GM12878 (cell line): ENCODE results near the gene CEP120. TPM values are rescaled to one million over a fixed set of nuclear protein-coding genes. Genes with fewer than 3 reads are reported as not detected.

Source experiments
- ATAC-seq: fragments of 200-7000 bp; cut with Tn5 transposase; 3 replicates; pipeline ENCODE4 v1.9.1; 2020; ENCODE audit warnings: mild to moderate bottlenecking, moderate library complexity
- BruUV-seq: library from RNA; stranded (reverse); fragments of 400-500 nt; replicated peaks from 2 replicates; lab custom pipeline; 2021; lab: Mats Ljungman, UMichigan
- CTCF ChIA-PET: fragments of 300-600 bp; sonication (Branson Sonifier 250); formaldehyde crosslinking; extraction: SDS; loops from one replicate; lab custom pipeline; 2021; ENCODE audit warnings: inconsistent platforms; lab: Yijun Ruan, JAX
- POLR2A ChIA-PET: fragments of 350-600 bp; formaldehyde crosslinking; extraction: SDS; loops from one replicate; lab custom pipeline; 2021; ENCODE audit warnings: inconsistent platforms; lab: Charles Lee
- RAD21 ChIA-PET: fragments of 300-600 bp; sonication (Branson Sonifier 250); formaldehyde crosslinking; loops from one replicate; lab custom pipeline; 2023; ENCODE audit warnings: antibody characterized with exemption; ENCODE audit not compliant: unreplicated experiment; lab: Charles Lee
- SMC1A ChIA-PET: fragments of 300-600 bp; sonication (Branson Sonifier 250); formaldehyde crosslinking; loops from one replicate; lab custom pipeline; 2023; ENCODE audit not compliant: unreplicated experiment, uncharacterized antibody; lab: Charles Lee
- DNase-seq: peaks from one replicate; pipeline ENCODE4 v3.0.0-alpha.2; 2011; ENCODE audit warnings: low read depth, low spot score
- FAIRE-seq: peaks from 3 replicates; lab custom pipeline; 2011; peaks lifted over from hg19 to GRCh38; lab: Jason Lieb, UNC
- H2AFZ ChIP-seq: 2 replicates; pipeline ENCODE4 v1.6.0; 2011; ENCODE audit warnings: low read depth, low read length, control low read depth; ENCODE audit not compliant: control insufficient read depth
- H3K27ac ChIP-seq: 2 replicates; pipeline ENCODE4 v1.5.1; 2011; ENCODE audit warnings: control low read depth; ENCODE audit not compliant: control insufficient read depth, insufficient read depth
- H3K27me3 ChIP-seq, 2 experiments: replicated peaks in 1 of 2; 2 replicates each; pipeline versions ENCODE4 v1.6.0 to v1.6.1; 2011; ENCODE audit warnings: low read length in 1 of 2; ENCODE audit not compliant: control insufficient read depth in 2 of 2, insufficient read depth in 2 of 2
- H3K36me3 ChIP-seq, 2 experiments: 2 replicates each; pipeline ENCODE4 v1.5.1; 2011; ENCODE audit warnings: low read length in 1 of 2; ENCODE audit not compliant: control insufficient read depth in 2 of 2, insufficient read depth in 2 of 2
- H3K4me1 ChIP-seq: 2 replicates; pipeline ENCODE4 v1.6.1; 2011; ENCODE audit warnings: mild to moderate bottlenecking, low read length, moderate library complexity, mixed read lengths; ENCODE audit not compliant: control insufficient read depth, insufficient read depth
- H3K4me2 ChIP-seq: 2 replicates; pipeline ENCODE4 v1.6.0; 2011; ENCODE audit warnings: control low read depth; ENCODE audit not compliant: control insufficient read depth, insufficient read depth
- H3K4me3 ChIP-seq: fragments of 200-600 bp; sonication (generic); 2 replicates; pipeline ENCODE4 v1.5.1; 2016
- H3K79me2 ChIP-seq: 2 replicates; pipeline ENCODE4 v1.6.0; 2011; ENCODE audit warnings: low read length; ENCODE audit not compliant: control insufficient read depth, insufficient read depth
- H3K9ac ChIP-seq: 2 replicates; pipeline ENCODE4 v1.8.0; 2011; ENCODE audit warnings: low read length, control low read depth, mixed read lengths; ENCODE audit not compliant: control insufficient read depth, insufficient read depth
- H3K9me3 ChIP-seq: replicated peaks from 3 replicates; pipeline ENCODE4 v1.5.1; 2011; ENCODE audit warnings: mild to moderate bottlenecking, low read length; ENCODE audit not compliant: control insufficient read depth, insufficient read depth
- H4K20me1 ChIP-seq: 2 replicates; pipeline ENCODE4 v1.6.0; 2011; ENCODE audit not compliant: control insufficient read depth, insufficient read depth
- ATF7 ChIP-seq: fragments of 450-650 bp; IDR thresholded peaks from 2 replicates; pipeline ENCODE4 v1.6.1; 2016; ENCODE audit warnings: low read depth, mild to moderate bottlenecking
- CEBPB ChIP-seq, 2 experiments: fragments of 150-350 bp in 1 of 2; IDR thresholded peaks; 2 replicates each; pipeline ENCODE4 v1.6.1; 2012 to 2014; ENCODE audit warnings: low read depth in 2 of 2, low read length in 2 of 2, borderline replicate concordance in 1 of 2, inconsistent platforms in 1 of 2
- CEBPZ ChIP-seq: fragments of 150-350 bp; IDR thresholded peaks from 2 replicates; pipeline ENCODE4 v1.6.1; 2016; ENCODE audit warnings: low read depth, low read length
- CHD1 ChIP-seq: IDR thresholded peaks from 2 replicates; pipeline ENCODE4 v1.6.1; 2012; ENCODE audit warnings: low read depth, low read length, improper control_type of control experiment
- IKZF2 ChIP-seq, 2 experiments: fragments of 450-650 bp; IDR thresholded peaks; 2 replicates each; pipeline ENCODE4 v1.6.1; 2017; ENCODE audit warnings: mild to moderate bottlenecking in 2 of 2, moderate library complexity in 2 of 2
- JUNB ChIP-seq: IDR thresholded peaks from 2 replicates; pipeline ENCODE4 v1.6.1; 2016; ENCODE audit warnings: antibody characterized with exemption, mild to moderate bottlenecking
- MYB ChIP-seq: fragments of 150-350 bp; IDR thresholded peaks from 2 replicates; pipeline ENCODE4 v1.6.1; 2014; ENCODE audit warnings: mild to moderate bottlenecking, low read depth, low read length, borderline replicate concordance
- ZNF24 ChIP-seq: fragments of 450-650 bp; IDR thresholded peaks from 2 replicates; pipeline ENCODE4 v1.6.1; 2017; ENCODE audit warnings: antibody characterized with exemption, mild to moderate bottlenecking
- WGBS: methylation state at CpG from one replicate; pipeline ENCODE4 v1.1.6; 2016; ENCODE audit warnings: low lambda C conversion rate; ENCODE audit not compliant: insufficient replicate concordance, insufficient coverage; ENCODE audit errors: missing lambda C conversion rate; 5-methylcytosine and 5-hydroxymethylcytosine counted together
- in situ Hi-C: fragments of 300-500 bp; cut with MboI; formaldehyde crosslinking; loops from 9 replicates; pipeline ENCODE4 v1.14.3; 2018; ENCODE audit warnings: mixed read lengths
- intact Hi-C: fragments of 100-400 bp; cut with micrococcal nuclease; formaldehyde crosslinking; loops from one replicate; pipeline ENCODE4 v1.14.2; 2022; ENCODE audit not compliant: unreplicated experiment
- polyA plus RNA-seq, 11 experiments: library from polyadenylated mRNA; depleted of rRNA in 4 of 11; unstranded in 6 of 11; stranded (reverse) in 5 of 11; fragments of >200 nt; fragmentation: Nextera tagmentation in 4 of 11; fragmentation: Illumina TruSeq in 1 of 11; extraction: Ambion mirVana in 4 of 11; extraction: Trizol in 1 of 11; gene quantifications; 1 replicate in 1 of 11; 2 replicates in 10 of 11; pipeline versions ENCODE4 v1.2.1 to v1.2.3, GENCODE V29; 2011 to 2016; ENCODE audit warnings: inconsistent platforms in 2 of 11, missing spikeins in 2 of 11, low read depth in 1 of 11
- total RNA-seq, 4 experiments: library from RNA; depleted of rRNA in 3 of 4; stranded (reverse); fragments of >200 nt in 3 of 4; fragmentation: Illumina TruSeq in 1 of 4; extraction: Trizol in 1 of 4; gene quantifications; 2 replicates each; pipeline versions ENCODE4 v1.2.1 to v1.2.3, GENCODE V29; 2013 to 2021

The CEP120 gene
- total and polyA plus RNA-seq, 10 of the 15 experiments (the other 5 are each of a cell fraction or from before 2014, with no cell fraction given): 4.1 to 23.0 (median 13.1) TPM

DNA sequence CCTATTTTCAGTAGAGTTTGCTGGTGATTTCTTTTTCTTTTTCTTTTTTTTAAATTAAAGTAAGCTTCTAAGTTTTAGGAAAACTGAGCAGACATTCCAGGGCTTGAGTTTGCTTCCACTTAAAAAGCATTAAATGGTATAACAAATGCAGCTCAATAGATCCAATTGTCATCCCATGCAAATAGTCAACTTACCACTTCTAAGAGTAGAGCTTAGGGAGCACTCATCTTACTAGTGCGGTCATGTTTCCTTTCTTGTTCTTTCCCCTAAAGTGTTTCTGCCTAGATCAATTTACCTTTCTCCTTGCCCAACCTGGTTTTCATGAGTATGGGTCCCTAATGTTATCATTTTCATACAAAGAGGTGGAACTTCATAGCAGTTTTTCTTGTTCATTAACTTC is 13.0 kb upstream of the CEP120 start:
- 95% methylated on average over 1 of the region's 1 CpG for WGBS
- ChIA-PET SMC1A (interaction anchor here (1.1 to 1.7 kb wide), 3 partner anchors 13 to 170 kb away, joined by 3 to 5 read pairs (median 3); partner anchors contain the start of gene CEP120), CTCF (interaction anchor here (0.7 to 1.2 kb wide), 2 partner anchors 10 to 13 kb away, joined by 3 read pairs; no protein-coding TSS in a partner anchor), RAD21 (no interaction called here), POLR2A (interaction anchor here (1.3 kb wide), 1 partner anchor 14 kb away, joined by 11 read pairs; no protein-coding TSS in a partner anchor)
- Histone ChIP-seq H3K4me3 (no peak overlapping the region), H3K36me3 (no peaks in the 10 kb centered on the region), H3K9me3 (no peaks in the 10 kb centered on the region), H3K9ac (no peak overlapping the region), H3K4me2 (no peak overlapping the region), H3K27me3 (no peaks in the 10 kb centered on the region), H4K20me1 (no peaks in the 10 kb centered on the region), H3K27ac (no peak overlapping the region), H3K79me2 (no peaks in the 10 kb centered on the region), H3K4me1 (peaks cover 9% of the 10 kb centered on the region), H2AFZ (no peak overlapping the region)
- no peak for TF ChIP-seq ATF7
- TF ChIP-seq ZNF24: no peak
- no peak for TF ChIP-seq CEBPB (IDR thresholded peaks at IDR 0.05; ENCODE audit: borderline replicate concordance in 1 of 2, low read depth in 2 of 2, low read length in 2 of 2)
- no peak for TF ChIP-seq IKZF2 (IDR thresholded peaks at IDR 0.05)
- no peak for TF ChIP-seq CHD1
- TF ChIP-seq MYB: no peak
- no peak for TF ChIP-seq JUNB
- TF ChIP-seq CEBPZ: no peak
- in situ Hi-C loops (no loop called here), intact Hi-C loops (no loop called here)
- no TSS peak for BruUV-seq
- DNase-seq: no peak
- ATAC-seq: no peak
- no peak for FAIRE-seq
